ENCODE measurements around the gene PDIA2.

DNA sequence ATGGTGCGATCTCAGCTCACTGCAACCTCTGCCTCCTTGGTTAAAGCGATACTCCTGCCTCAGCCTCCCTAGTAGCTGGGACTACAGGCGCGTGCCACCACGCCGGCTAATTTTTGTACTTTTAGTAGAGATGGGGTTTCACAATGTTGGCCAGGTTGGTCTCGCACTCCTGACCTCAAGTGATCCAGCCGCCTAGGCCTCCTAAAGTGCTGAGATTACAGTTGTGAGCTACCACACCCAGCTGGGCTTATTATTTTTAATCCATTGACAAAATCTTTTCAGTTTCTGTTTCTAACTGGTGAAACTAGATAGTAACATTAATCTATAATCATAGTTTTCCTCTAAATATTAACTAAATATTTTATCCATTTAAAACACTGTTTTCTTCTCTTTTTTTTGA, 42.4 kb upstream of the PDIA2 start:
- TF ChIP-seq, protein P1, sequence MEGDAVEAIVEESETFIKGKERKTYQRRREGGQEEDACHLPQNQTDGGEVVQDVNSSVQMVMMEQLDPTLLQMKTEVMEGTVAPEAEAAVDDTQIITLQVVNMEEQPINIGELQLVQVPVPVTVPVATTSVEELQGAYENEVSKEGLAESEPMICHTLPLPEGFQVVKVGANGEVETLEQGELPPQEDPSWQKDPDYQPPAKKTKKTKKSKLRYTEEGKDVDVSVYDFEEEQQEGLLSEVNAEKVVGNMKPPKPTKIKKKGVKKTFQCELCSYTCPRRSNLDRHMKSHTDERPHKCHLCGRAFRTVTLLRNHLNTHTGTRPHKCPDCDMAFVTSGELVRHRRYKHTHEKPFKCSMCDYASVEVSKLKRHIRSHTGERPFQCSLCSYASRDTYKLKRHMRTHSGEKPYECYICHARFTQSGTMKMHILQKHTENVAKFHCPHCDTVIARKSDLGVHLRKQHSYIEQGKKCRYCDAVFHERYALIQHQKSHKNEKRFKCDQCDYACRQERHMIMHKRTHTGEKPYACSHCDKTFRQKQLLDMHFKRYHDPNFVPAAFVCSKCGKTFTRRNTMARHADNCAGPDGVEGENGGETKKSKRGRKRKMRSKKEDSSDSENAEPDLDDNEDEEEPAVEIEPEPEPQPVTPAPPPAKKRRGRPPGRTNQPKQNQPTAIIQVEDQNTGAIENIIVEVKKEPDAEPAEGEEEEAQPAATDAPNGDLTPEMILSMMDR (conservative IDR thresholded peaks at IDR 0.05) = no peak
- no peak for TF ChIP-seq EZH2 (IDR thresholded peaks at IDR 0.05; ENCODE audit: low read depth)
